Loucy (cell line): ENCODE measurements around the gene CTSL.
"Not testable (repeated sequence)": the region's sequence is repeated elsewhere in the genome, so short reads cannot be mapped to it uniquely, and the experiment has no call there.

Experiments used
- EZH2phosphoT487 ChIP-seq: fragments of 200-600 bp; IDR thresholded peaks from 2 replicates; pipeline ENCODE4 v1.6.1; 2018; ENCODE audit warnings: antibody characterized with exemption, mild to moderate bottlenecking, moderate library complexity, borderline replicate concordance
- TF ChIP-seq, protein P1 (sequence below): fragments of 200-600 bp; sonication (generic); conservative IDR thresholded peaks from 2 replicates; pipeline ENCODE4 v1.5.1; 2014; ENCODE audit warnings: mild to moderate bottlenecking, antibody characterized with exemption, low read length

DNA sequence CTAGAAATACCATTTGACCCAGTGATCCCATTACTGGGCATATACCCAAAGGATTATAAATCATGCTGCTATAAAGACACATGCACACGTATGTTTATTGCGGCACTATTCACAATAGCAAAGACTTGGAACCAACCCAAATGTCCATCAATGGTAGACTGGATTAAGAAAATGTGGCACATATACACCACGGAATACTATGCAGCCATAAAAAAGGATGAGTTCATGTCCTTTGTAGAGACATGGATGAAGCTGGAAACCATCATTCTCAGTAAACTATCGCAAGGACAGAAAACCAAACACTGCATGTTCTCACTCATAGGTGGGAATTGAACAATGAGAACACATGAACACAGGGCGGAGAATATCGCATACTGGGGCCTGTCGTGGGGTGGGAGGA lies 18.3 kb downstream of the CTSL start:
- TF ChIP-seq, protein P1, sequence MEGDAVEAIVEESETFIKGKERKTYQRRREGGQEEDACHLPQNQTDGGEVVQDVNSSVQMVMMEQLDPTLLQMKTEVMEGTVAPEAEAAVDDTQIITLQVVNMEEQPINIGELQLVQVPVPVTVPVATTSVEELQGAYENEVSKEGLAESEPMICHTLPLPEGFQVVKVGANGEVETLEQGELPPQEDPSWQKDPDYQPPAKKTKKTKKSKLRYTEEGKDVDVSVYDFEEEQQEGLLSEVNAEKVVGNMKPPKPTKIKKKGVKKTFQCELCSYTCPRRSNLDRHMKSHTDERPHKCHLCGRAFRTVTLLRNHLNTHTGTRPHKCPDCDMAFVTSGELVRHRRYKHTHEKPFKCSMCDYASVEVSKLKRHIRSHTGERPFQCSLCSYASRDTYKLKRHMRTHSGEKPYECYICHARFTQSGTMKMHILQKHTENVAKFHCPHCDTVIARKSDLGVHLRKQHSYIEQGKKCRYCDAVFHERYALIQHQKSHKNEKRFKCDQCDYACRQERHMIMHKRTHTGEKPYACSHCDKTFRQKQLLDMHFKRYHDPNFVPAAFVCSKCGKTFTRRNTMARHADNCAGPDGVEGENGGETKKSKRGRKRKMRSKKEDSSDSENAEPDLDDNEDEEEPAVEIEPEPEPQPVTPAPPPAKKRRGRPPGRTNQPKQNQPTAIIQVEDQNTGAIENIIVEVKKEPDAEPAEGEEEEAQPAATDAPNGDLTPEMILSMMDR, result not testable (repeated sequence)
- TF ChIP-seq EZH2phosphoT487, result not testable (repeated sequence)
